ENCODE results near the gene NOS1.
"Not testable (repeated sequence)": the region's sequence is repeated elsewhere in the genome, so short reads cannot be mapped to it uniquely, and the experiment has no call there.

The NOS1 gene

GRCh38 chr12:117193903-117194302 is 167.5 kb downstream of the NOS1 start:
- no peak for TF ChIP-seq CTCF (conservative IDR thresholded peaks at IDR 0.05; ENCODE audit: low read depth, low read length)
- DNase-seq (ENCODE audit: low read depth) = no peak
- no peak overlapping the region for H3K4me3 ChIP-seq (ENCODE audit: low read length)

GRCh38 chr12:117192581-117192980 is 168.8 kb downstream of the NOS1 start:
- not testable (repeated sequence) for H3K4me3 ChIP-seq (ENCODE audit: low read length); DNase-seq (ENCODE audit: low read depth)

- no peak overlapping the region for H3K4me3 ChIP-seq (ENCODE audit: low read length)
- no peak for DNase-seq (ENCODE audit: low read depth)
- TF ChIP-seq CTCF (conservative IDR thresholded peaks at IDR 0.05; ENCODE audit: low read depth, low read length) = no peak
Measured at GRCh38 chr12:117192057-117192456, 169.4 kb downstream of the NOS1 start.

- peak within 1 kb of the TSS; percentile 86 for H3K4me3 ChIP-seq (ENCODE audit: low read length)
- TF ChIP-seq CTCF (conservative IDR thresholded peaks at IDR 0.05; ENCODE audit: low read depth, low read length) = no peak
- no peak for DNase-seq (ENCODE audit: low read depth)
Measured at GRCh38 chr12:117190210-117190781, 171.1 kb downstream of the NOS1 start, which contains the start of gene FBXO21. Gene FBXO21, minus strand, starts transcription at chr12:117190470. Its CDS starts 14 bp downstream, at chr12:117190456.

- H3K4me3 ChIP-seq (ENCODE audit: low read length) = peak overlapping the region; percentile 86
- no peak for TF ChIP-seq CTCF (conservative IDR thresholded peaks at IDR 0.05; ENCODE audit: low read depth, low read length)
- DNase-seq (ENCODE audit: low read depth) = no peak
Measured at GRCh38 chr12:117189725-117190209, 171.7 kb downstream of the NOS1 start.

GRCh38 chr12:117188961-117189724 is 172.3 kb downstream of the NOS1 start:
- peak overlapping the region; percentile 86 for H3K4me3 ChIP-seq (ENCODE audit: low read length)
- TF ChIP-seq CTCF (conservative IDR thresholded peaks at IDR 0.05; ENCODE audit: low read depth, low read length) = no peak
- no peak for DNase-seq (ENCODE audit: low read depth)

GRCh38 chr12:117188121-117188665 is 173.2 kb downstream of the NOS1 start:
- H3K4me3 ChIP-seq (ENCODE audit: low read length) = no peak overlapping the region
- TF ChIP-seq CTCF (conservative IDR thresholded peaks at IDR 0.05; ENCODE audit: low read depth, low read length) = no peak
- DNase-seq (ENCODE audit: low read depth) = no peak

Data from retinal pigment epithelial cell (primary cell).